Natural killer cell (primary cell): Measurements from ENCODE around the gene MLLT1. TPM values are rescaled to one million over a fixed set of nuclear protein-coding genes. Genes with fewer than 3 reads are reported as not detected.

Source experiments
- ATAC-seq, 3 donors: fragments of 150-1000 bp in 2 of 3; fragments of 200-7000 bp in 1 of 3; cut with Tn5 transposase; 1 replicate in 1 of 3; 2 replicates in 2 of 3; pipeline ENCODE4 v1.10.0; 2021; ENCODE audit warnings: mild to moderate bottlenecking in 2 of 3, moderate library complexity in 2 of 3
- DNase-seq, 2 donors: peaks; one replicate each; pipeline versions ENCODE4 v3.0.0 to v3.0.0-alpha.2; 2013 to 2021; ENCODE audit warnings: mixed read lengths in 1 of 2
- H3K27ac ChIP-seq: one replicate; pipeline ENCODE4 v1.5.1; 2013; ENCODE audit warnings: mild to moderate bottlenecking, low read length
- H3K27me3 ChIP-seq: one replicate; pipeline ENCODE4 v1.6.1; 2013; ENCODE audit warnings: low read length; ENCODE audit not compliant: control insufficient read depth, insufficient read depth
- H3K36me3 ChIP-seq: one replicate; pipeline ENCODE4 v1.6.1; 2013; ENCODE audit warnings: low read length; ENCODE audit not compliant: control insufficient read depth, insufficient read depth
- H3K4me1 ChIP-seq: one replicate; pipeline ENCODE4 v1.6.1; 2013; ENCODE audit warnings: low read length; ENCODE audit not compliant: control insufficient read depth, insufficient read depth
- H3K4me3 ChIP-seq: one replicate; pipeline ENCODE4 v1.5.1; 2013; ENCODE audit warnings: low read length
- H3K9me3 ChIP-seq: one replicate; pipeline ENCODE4 v1.6.1; 2013; ENCODE audit warnings: low read length; ENCODE audit not compliant: control insufficient read depth, insufficient read depth
- H3K27ac Mint-ChIP-seq, 2 donors: one replicate each; pipeline ENCODE4 v1.8.0; 2022; ENCODE audit warnings: mild to moderate bottlenecking in 2 of 2, mixed read lengths in 2 of 2, moderate library complexity in 1 of 2
- H3K27me3 Mint-ChIP-seq, 2 donors: one replicate each; pipeline ENCODE4 v1.8.0; 2022; ENCODE audit warnings: low read depth in 2 of 2, mixed read lengths in 2 of 2
- H3K36me3 Mint-ChIP-seq: one replicate; pipeline ENCODE4 v1.8.0; 2022; ENCODE audit warnings: mixed read lengths
- H3K4me1 Mint-ChIP-seq, 2 donors: one replicate each; pipeline ENCODE4 v1.8.0; 2022; ENCODE audit warnings: mixed read lengths in 2 of 2
- H3K4me3 Mint-ChIP-seq: one replicate; pipeline ENCODE4 v1.8.0; 2022; ENCODE audit warnings: mild to moderate bottlenecking, moderate library complexity, mixed read lengths
- H3K9me3 Mint-ChIP-seq, 2 donors: one replicate each; pipeline ENCODE4 v1.8.0; 2022; ENCODE audit warnings: mixed read lengths in 2 of 2
- WGBS: methylation state at CpG from one replicate; pipeline ENCODE4 v1.1.7; 2013; ENCODE audit warnings: missing lambda C conversion rate; ENCODE audit not compliant: insufficient coverage; 5-methylcytosine and 5-hydroxymethylcytosine counted together
- intact Hi-C: fragments of 100-400 bp; cut with micrococcal nuclease; formaldehyde crosslinking; loops from one replicate; pipeline ENCODE4 v1.14.2; 2022
- total RNA-seq, 4 donors: library from RNA; stranded (reverse); fragments of 120-200 nt in 1 of 4; gene quantifications; one replicate each; pipeline versions ENCODE4 v1.2.3 to v1.2.4, GENCODE V29; 2013 to 2022
- TF ChIP-seq, protein P1 (sequence below): fragments of 200-600 bp; IDR thresholded peaks from one replicate; pipeline ENCODE4 v1.8.0; 2022; ENCODE audit warnings: antibody characterized with exemption

MLLT1 gene
- total RNA-seq, 3 donors from 2014 or later (not counting 1 experiment from before 2014, with no cell fraction given): 30.2 to 43.8 (median 36.6) TPM

DNA sequence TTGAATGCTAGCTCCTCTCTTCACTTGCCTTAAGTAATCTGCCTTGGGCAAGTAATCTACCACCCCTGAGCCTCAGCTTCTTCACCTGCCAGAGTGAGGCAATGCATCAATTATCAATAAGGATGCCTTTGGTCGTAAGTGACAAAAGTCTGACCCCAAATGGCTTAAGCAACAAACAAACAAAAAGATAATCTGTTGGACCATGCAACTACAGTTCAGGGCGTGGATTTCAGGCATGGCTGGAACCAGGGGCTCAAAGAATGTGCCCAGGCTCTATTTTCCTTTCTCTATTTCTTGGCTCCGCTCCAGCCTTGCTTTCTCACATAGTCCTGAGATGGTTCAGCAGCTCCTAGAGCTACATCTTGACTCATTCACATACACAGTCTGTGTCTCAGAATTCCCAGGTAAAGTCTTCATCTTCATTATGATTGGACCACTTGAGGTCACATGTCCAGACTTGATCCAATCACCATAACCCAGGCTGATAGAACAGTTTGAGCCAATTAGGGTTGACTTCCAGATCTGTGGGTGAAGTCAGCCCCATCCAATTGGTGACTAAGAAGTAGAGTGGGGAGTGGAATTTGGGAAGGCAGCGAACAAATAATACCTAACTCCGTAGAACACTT is 114.8 kb downstream of the MLLT1 start:
- Mint-ChIP-seq H3K4me1 (peaks cover 0 to 8% of the 10 kb centered on the region in 2 donors), H3K27me3 (peaks cover 0 to 4% of the 10 kb centered on the region in 2 donors), H3K9me3 (peaks cover 0 to 2% of the 10 kb centered on the region in 2 donors), H3K36me3 (no peaks in the 10 kb centered on the region), H3K27ac (no peak overlapping the region), H3K4me3 (no peak overlapping the region)
- Histone ChIP-seq H3K27ac (no peak overlapping the region), H3K9me3 (peaks cover 10% of the 10 kb centered on the region), H3K4me1 (peaks cover 13% of the 10 kb centered on the region), H3K27me3 (no peaks in the 10 kb centered on the region), H3K36me3 (no peaks in the 10 kb centered on the region), H3K4me3 (no peak overlapping the region)
- 92% methylated on average over 4 of the region's 5 CpGs for WGBS
- ATAC-seq (no peak), DNase-seq (no peak)
- TF ChIP-seq, protein P1, sequence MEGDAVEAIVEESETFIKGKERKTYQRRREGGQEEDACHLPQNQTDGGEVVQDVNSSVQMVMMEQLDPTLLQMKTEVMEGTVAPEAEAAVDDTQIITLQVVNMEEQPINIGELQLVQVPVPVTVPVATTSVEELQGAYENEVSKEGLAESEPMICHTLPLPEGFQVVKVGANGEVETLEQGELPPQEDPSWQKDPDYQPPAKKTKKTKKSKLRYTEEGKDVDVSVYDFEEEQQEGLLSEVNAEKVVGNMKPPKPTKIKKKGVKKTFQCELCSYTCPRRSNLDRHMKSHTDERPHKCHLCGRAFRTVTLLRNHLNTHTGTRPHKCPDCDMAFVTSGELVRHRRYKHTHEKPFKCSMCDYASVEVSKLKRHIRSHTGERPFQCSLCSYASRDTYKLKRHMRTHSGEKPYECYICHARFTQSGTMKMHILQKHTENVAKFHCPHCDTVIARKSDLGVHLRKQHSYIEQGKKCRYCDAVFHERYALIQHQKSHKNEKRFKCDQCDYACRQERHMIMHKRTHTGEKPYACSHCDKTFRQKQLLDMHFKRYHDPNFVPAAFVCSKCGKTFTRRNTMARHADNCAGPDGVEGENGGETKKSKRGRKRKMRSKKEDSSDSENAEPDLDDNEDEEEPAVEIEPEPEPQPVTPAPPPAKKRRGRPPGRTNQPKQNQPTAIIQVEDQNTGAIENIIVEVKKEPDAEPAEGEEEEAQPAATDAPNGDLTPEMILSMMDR: no peak
- intact Hi-C loops: loop anchor here (5.0 kb wide), 1 partner anchor 132 kb away; no protein-coding TSS in a partner anchor

DNA sequence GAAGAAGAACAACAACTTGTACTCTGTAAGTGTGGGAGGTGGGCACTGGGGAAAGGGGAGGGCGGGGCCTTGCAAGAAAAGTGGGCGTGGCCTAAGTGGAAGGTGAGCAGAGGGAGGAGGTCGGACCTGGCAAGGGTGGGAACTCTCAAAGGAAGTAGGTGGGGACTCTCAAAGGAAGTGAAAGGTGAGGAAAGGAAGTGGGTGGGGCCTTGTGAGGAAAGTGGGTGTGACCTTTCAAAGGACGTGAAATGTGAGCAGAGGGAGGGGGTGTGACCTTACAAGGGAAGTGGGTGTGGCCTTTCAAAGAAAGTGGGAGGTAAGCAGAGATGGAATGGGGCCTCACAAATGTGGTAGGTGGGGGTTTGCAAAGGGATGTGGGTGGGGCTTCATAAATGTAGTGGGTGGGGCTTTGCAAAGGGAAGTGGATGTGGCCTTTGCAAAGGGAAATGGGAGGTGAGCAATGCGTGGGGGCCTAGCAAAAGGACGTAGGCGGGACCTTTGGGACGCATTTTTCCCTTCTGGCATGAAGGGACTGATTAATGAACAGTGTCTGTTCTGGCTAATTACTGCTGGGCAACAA is 118.4 kb downstream of the MLLT1 start:
- Mint-ChIP-seq H3K36me3 (no peaks in the 10 kb centered on the region), H3K27me3 (no peaks in the 10 kb centered on the region), H3K9me3 (peaks cover 5 to 8% of the 10 kb centered on the region in 2 donors), H3K27ac (peak overlapping the region; percentile 14 to 82), H3K4me1 (peaks cover 0 to 8% of the 10 kb centered on the region in 2 donors), H3K4me3 (peak overlapping the region; percentile 57)
- Histone ChIP-seq H3K27ac (peak overlapping the region; percentile 61), H3K9me3 (peaks cover 10% of the 10 kb centered on the region), H3K27me3 (no peaks in the 10 kb centered on the region), H3K4me1 (peaks cover 13% of the 10 kb centered on the region), H3K36me3 (no peaks in the 10 kb centered on the region), H3K4me3 (no peak overlapping the region)
- intact Hi-C loops: no loop called here
- TF ChIP-seq, protein P1: no peak
- ATAC-seq (peak; percentile 88 to 93 (median 89)), DNase-seq (peak; percentile 33 to 89)
- 17% methylated on average over 8 of the region's 8 CpGs for WGBS

Other genes with a start within 250 kb of the MLLT1 start
- gene RFX2, start 169.5 kb downstream of the MLLT1 start, total RNA-seq: 1 to 10 TPM; 2.4 to 4.6 (median 4.1) TPM
- gene ACSBG2, start 144.3 kb downstream of the MLLT1 start, total RNA-seq: not detected
- gene ACER1, start 53.6 kb upstream of the MLLT1 start, total RNA-seq: under 1 TPM in 2 of 3 donors, not detected in 1; 0.25 to 0.35 TPM
- gene CLPP, start 81.6 kb upstream of the MLLT1 start, total RNA-seq: 10 to 100 TPM; 40.8 to 61.4 (median 46.1) TPM
- 10 to 100 TPM; 23.7 to 30.4 (median 25.9) TPM for gene ALKBH7, start 92.8 kb upstream of the MLLT1 start, total RNA-seq
- 1 to 10 TPM in 2 of 3 donors, under 1 TPM in 1; 0.82 to 1.1 (median 1.0) TPM for gene PSPN, start 96.0 kb upstream of the MLLT1 start, total RNA-seq
- 10 to 100 TPM; 56.6 to 63.9 (median 63.9) TPM for gene GTF2F1, start 113.2 kb upstream of the MLLT1 start, total RNA-seq
- gene KHSRP, start 144.8 kb upstream of the MLLT1 start, total RNA-seq: 100 to 1,000 TPM; 160 to 192 (median 165) TPM
- gene SLC25A41, start 153.8 kb upstream of the MLLT1 start, total RNA-seq: not detected
- 10 to 100 TPM in 1 of 3 donors, 1 to 10 TPM in 2; 7.8 to 10.5 (median 8.7) TPM for gene SLC25A23, start 179.8 kb upstream of the MLLT1 start, total RNA-seq
- 1 to 10 TPM in 1 of 3 donors, under 1 TPM in 1, not detected in 1; 0.59 to 1.1 TPM for gene CRB3, start 184.3 kb upstream of the MLLT1 start, total RNA-seq
- gene DENND1C, start 201.8 kb upstream of the MLLT1 start, total RNA-seq: 100 to 1,000 TPM; 175 to 197 (median 188) TPM
- 1 to 10 TPM in 2 of 3 donors, under 1 TPM in 1; 0.40 to 2.6 (median 1.8) TPM for gene TUBB4A, start 222.3 kb upstream of the MLLT1 start, total RNA-seq